ENCODE measurements around the gene AQP11. TPM values are rescaled to one million over a fixed set of nuclear protein-coding genes. Genes with fewer than 3 reads are reported as not detected.

Gene AQP11
- total and polyA plus RNA-seq, 8 donors: 0.38 to 16.1 (median 0.91) TPM; not detected in 2

DNA sequence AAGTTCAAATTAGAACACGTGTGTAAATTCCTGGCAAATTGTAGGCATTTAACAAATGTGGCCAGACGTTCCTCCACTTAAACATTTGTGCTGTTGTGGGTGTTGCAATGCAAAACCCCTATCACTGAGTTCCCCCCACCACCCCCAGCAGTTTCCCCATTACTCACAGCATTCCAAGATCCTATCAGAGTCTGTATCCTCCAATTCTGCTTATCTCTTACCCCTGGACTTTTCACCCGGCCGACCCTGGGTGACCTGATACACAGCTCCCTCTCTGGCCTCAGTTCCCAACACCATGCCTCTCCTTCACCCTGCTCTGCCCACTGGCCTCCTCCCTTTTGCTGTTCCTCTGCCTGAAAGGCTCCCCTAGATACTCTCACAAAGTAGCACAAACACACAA, 31.4 kb upstream of the AQP11 start:
- DNase-seq: no peak
- H3K27ac ChIP-seq: no peak overlapping the region
- 55 to 70% (median 62%) methylated on average over 4 of the region's 4 CpGs for WGBS, 5 donors

DNA sequence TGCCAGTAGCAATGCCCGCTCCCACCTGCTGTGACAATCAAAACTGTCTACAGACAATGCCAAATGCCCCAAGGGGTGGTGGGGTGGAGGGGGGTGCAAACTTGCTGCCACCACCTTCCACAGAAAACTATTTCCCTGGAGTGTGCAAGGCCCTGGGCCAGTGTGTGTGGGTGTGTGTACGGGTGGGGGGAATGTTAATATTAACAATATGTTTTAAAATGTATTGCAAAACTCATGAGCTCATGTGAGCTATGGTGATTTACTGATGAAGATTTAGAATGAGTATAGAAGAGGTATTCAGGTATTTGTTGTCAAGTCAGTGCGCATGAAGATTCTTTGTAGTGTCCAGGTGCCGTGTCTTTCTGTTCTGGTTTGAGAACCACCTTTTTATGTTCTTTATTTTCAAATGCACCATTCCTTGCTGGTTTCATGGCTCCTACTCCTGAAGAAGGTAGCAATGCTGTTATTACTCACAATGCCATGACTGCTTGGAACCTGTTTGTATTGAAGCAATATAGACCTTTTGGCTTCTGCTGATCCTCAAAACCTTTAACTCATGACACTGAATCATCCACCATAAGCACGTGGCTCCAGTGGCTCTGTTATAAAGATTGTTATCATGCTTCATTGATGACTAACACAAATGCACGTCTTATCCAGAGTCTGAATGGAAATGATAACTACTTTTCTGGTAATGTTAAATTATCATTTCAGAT, 29.9 kb upstream of the AQP11 start:
- H3K27me3 ChIP-seq: no peaks in the 10 kb centered on the region
- DNase-seq: no peak
- intact Hi-C loops (cut with DNase I; ENCODE audit: low total_unique reads): loop anchor here (10.0 kb wide), 1 partner anchor 435 kb away; the partner anchor contains the start of gene MYO7A
- TF ChIP-seq, protein P1, sequence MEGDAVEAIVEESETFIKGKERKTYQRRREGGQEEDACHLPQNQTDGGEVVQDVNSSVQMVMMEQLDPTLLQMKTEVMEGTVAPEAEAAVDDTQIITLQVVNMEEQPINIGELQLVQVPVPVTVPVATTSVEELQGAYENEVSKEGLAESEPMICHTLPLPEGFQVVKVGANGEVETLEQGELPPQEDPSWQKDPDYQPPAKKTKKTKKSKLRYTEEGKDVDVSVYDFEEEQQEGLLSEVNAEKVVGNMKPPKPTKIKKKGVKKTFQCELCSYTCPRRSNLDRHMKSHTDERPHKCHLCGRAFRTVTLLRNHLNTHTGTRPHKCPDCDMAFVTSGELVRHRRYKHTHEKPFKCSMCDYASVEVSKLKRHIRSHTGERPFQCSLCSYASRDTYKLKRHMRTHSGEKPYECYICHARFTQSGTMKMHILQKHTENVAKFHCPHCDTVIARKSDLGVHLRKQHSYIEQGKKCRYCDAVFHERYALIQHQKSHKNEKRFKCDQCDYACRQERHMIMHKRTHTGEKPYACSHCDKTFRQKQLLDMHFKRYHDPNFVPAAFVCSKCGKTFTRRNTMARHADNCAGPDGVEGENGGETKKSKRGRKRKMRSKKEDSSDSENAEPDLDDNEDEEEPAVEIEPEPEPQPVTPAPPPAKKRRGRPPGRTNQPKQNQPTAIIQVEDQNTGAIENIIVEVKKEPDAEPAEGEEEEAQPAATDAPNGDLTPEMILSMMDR (IDR thresholded peaks at IDR 0.05): no peak
- no peak for TF ChIP-seq EP300 (IDR thresholded peaks at IDR 0.05)
- TF ChIP-seq POLR2AphosphoS5 (IDR thresholded peaks at IDR 0.05): no peak
- no peak for TF ChIP-seq POLR2A (IDR thresholded peaks at IDR 0.05)
- H3K9me3 ChIP-seq: peaks cover 0 to 6% (median 4%) of the 10 kb centered on the region in 4 donors
- no peaks in the 10 kb centered on the region for H3K4me1 ChIP-seq
- H3K4me3 ChIP-seq: no peak overlapping the region
- H3K27ac ChIP-seq: no peak overlapping the region
- WGBS, 5 donors: 64 to 80% (median 78%) methylated on average over 6 of the region's 6 CpGs
- no peaks in the 10 kb centered on the region for H3K36me3 ChIP-seq

More for the DNA sequence above, 31.4 kb upstream of the AQP11 start:
- H3K36me3 ChIP-seq: no peaks in the 10 kb centered on the region
- intact Hi-C loops (cut with DNase I; ENCODE audit: low total_unique reads): loop anchor here (10.0 kb wide), 1 partner anchor 434 kb away; the partner anchor contains the start of gene MYO7A
- TF ChIP-seq EP300 (IDR thresholded peaks at IDR 0.05) (no peak), POLR2A (IDR thresholded peaks at IDR 0.05) (no peak), POLR2AphosphoS5 (IDR thresholded peaks at IDR 0.05) (no peak)
- TF ChIP-seq, protein P1 (IDR thresholded peaks at IDR 0.05): no peak
- no peak overlapping the region for H3K4me3 ChIP-seq
- H3K9me3 ChIP-seq: peaks cover 0 to 7% (median 4%) of the 10 kb centered on the region in 4 donors
- H3K27me3 ChIP-seq: no peaks in the 10 kb centered on the region
- no peaks in the 10 kb centered on the region for H3K4me1 ChIP-seq

DNA sequence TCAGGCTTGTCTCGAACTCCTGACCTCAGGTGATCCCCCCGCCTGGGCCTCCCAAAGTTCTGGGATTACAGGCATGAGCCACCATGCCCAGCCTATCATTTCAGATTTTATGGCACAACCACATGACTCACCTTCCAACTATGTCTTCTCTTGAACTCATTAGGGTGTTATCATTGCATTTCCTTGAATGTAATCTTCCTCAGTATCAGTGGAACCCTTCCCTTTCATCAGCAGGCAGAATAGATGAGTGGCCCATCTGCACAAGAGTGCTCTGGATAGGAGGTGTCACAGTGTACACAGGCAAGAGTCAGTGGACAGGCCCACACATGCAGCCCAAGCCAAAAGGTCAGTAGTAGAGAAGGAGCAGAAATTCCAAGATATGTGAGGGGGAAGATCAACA, 29.1 kb upstream of the AQP11 start:
- Histone ChIP-seq H3K27ac (no peak overlapping the region), H3K4me3 (no peak overlapping the region)
- DNase-seq: no peak

DNA sequence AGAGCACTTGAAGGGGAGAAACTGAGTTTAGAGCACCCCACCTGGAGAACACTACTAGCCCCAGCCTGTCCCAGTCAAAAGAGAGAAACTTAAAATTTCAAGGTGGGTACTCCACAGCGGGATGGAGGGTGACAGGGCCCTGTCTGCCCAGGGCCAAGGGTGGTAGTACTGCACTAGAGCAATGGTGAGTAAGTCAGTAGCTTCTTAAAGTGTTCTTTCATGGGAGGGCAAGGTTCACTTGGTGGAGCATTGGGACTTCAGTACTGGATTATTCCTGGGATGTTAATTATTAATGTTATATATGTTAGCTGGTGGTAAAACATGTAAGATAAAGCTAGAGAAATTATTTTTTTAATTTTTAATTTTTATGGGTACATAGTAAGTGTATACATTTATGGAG, 28.5 kb upstream of the AQP11 start:
- intact Hi-C loops (cut with DNase I; ENCODE audit: low total_unique reads): no loop called here
- H3K27ac ChIP-seq: no peak overlapping the region
- no peak for DNase-seq
- 90 to 100% (median 94%) methylated on average over 1 of the region's 1 CpG for WGBS, 5 donors
- no peaks in the 10 kb centered on the region for H3K36me3 ChIP-seq
- no peaks in the 10 kb centered on the region for H3K27me3 ChIP-seq
- H3K9me3 ChIP-seq: no peaks in the 10 kb centered on the region
- H3K4me1 ChIP-seq: no peaks in the 10 kb centered on the region
- TF ChIP-seq POLR2A (IDR thresholded peaks at IDR 0.05) (no peak), POLR2AphosphoS5 (IDR thresholded peaks at IDR 0.05) (no peak), EP300 (IDR thresholded peaks at IDR 0.05) (no peak)
- TF ChIP-seq, protein P1 (IDR thresholded peaks at IDR 0.05): no peak
- H3K4me3 ChIP-seq: no peak overlapping the region

More for the DNA sequence above, 29.1 kb upstream of the AQP11 start:
- intact Hi-C loops (cut with DNase I; ENCODE audit: low total_unique reads): no loop called here
- no peaks in the 10 kb centered on the region for H3K27me3 ChIP-seq
- WGBS, 5 donors: 78 to 99% (median 91%) methylated on average over 2 of the region's 2 CpGs
- H3K4me1 ChIP-seq: no peaks in the 10 kb centered on the region
- TF ChIP-seq POLR2AphosphoS5 (IDR thresholded peaks at IDR 0.05) (no peak), POLR2A (IDR thresholded peaks at IDR 0.05) (no peak), EP300 (IDR thresholded peaks at IDR 0.05) (no peak)
- TF ChIP-seq, protein P1 (IDR thresholded peaks at IDR 0.05): no peak
- H3K9me3 ChIP-seq: no peaks in the 10 kb centered on the region
- H3K36me3 ChIP-seq: no peaks in the 10 kb centered on the region

Measured in stomach (tissue), 9 donors.